Esophagus squamous epithelium (tissue), 4 donors: ENCODE measurements around the gene PTPN5.

ENCODE experiments used
- CTCF ChIP-seq, 6 experiments: fragments of 450-650 bp in 4 of 6; fragments of 200-600 bp in 2 of 6; sonication (generic) in 2 of 6; IDR thresholded peaks; one replicate each; pipeline ENCODE4 v1.5.1; 2016 to 2019; ENCODE audit warnings: antibody characterized with exemption in 6 of 6, mild to moderate bottlenecking in 4 of 6, moderate library complexity in 4 of 6
- POLR2A ChIP-seq, 4 donors: fragments of 450-650 bp; IDR thresholded peaks; one replicate each; pipeline ENCODE4 v1.6.1; 2017; ENCODE audit warnings: antibody characterized with exemption in 4 of 4, mild to moderate bottlenecking in 4 of 4, moderate library complexity in 3 of 4

- no peak for TF ChIP-seq CTCF (IDR thresholded peaks at IDR 0.05)
- TF ChIP-seq POLR2A (IDR thresholded peaks at IDR 0.05): no peak
Observed at GRCh38 chr11:18743900-18744514, 47.6 kb downstream of the PTPN5 start.
